Measurements from ENCODE around the gene GH2.
"Not testable (repeated sequence)": the region's sequence is repeated elsewhere in the genome, so short reads cannot be mapped to it uniquely, and the experiment has no call there.

The GH2 gene

DNA sequence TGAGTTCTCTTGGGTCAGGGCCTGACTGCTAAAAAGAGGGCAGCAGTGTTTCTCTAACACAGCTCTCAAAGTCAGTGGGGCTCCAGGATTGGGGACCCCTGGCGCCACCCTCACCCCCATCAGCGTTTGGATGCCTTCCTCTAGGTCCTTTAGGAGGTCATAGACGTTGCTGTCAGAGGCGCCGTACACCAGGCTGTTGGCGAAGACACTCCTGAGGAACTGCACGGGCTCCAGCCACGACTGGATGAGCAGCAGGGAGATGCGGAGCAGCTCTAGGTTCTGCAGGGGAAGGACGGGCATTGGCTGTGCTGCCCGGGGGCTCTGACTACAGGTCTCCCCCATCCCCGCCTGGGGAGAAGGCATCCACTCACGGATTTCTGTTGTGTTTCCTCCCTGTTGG, 35.9 kb upstream of the GH2 start:
- H3K4me3 ChIP-seq (replicated peaks in 1 of 2; ENCODE audit: low read depth in 2 of 2, low read length in 2 of 2): no peak overlapping the region
- TF ChIP-seq, protein P1, sequence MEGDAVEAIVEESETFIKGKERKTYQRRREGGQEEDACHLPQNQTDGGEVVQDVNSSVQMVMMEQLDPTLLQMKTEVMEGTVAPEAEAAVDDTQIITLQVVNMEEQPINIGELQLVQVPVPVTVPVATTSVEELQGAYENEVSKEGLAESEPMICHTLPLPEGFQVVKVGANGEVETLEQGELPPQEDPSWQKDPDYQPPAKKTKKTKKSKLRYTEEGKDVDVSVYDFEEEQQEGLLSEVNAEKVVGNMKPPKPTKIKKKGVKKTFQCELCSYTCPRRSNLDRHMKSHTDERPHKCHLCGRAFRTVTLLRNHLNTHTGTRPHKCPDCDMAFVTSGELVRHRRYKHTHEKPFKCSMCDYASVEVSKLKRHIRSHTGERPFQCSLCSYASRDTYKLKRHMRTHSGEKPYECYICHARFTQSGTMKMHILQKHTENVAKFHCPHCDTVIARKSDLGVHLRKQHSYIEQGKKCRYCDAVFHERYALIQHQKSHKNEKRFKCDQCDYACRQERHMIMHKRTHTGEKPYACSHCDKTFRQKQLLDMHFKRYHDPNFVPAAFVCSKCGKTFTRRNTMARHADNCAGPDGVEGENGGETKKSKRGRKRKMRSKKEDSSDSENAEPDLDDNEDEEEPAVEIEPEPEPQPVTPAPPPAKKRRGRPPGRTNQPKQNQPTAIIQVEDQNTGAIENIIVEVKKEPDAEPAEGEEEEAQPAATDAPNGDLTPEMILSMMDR (IDR thresholded peaks at IDR 0.05; ENCODE audit: low read depth, low read length): no peak
- DNase-seq (ENCODE audit: low read depth in 2 of 2): no peak

DNA sequence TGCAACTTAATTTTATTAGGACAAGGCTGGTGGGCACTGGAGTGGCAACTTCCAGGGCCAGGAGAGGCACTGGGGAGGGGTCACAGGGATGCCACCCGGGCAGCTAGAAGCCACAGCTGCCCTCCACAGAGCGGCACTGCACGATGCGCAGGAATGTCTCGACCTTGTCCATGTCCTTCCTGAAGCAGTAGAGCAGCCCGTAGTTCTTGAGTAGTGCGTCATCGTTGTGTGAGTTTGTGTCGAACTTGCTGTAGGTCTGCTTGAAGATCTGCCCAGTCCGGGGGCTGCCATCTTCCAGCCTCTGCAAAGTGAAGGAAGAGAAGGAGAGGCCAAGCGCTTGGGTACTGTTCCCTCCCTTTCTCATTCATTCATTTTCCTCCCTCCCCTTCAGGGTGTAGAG, 35.5 kb upstream of the GH2 start:
- not testable (repeated sequence) for DNase-seq (ENCODE audit: low read depth in 2 of 2); H3K4me3 ChIP-seq (replicated peaks in 1 of 2; ENCODE audit: low read depth in 2 of 2, low read length in 2 of 2)

DNA sequence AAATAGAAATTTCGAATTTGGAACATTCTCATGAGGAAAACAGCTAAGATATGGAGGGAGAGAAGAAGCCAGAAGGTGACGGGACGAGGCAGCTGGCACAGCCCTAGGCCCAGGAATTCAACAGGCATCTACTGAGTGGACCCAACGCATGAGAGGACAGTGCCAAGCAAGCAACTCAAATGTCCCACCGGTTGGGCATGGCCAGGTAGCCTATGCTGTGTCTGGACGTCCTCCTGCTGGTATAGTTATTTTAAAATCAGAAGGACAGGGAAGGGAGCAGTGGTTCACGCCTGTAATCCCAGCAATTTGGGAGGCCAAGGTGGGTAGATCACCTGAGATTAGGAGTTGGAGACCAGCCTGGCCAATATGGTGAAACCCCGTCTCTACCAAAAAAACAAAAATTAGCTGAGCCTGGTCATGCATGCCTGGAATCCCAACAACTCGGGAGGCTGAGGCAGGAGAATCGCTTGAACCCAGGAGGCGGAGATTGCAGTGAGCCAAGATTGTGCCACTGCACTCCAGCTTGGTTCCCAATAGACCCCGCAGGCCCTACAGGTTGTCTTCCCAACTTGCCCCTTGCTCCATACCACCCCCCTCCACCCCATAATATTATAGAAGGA, 34.9 kb upstream of the GH2 start:
- TF ChIP-seq, protein P1 (IDR thresholded peaks at IDR 0.05; ENCODE audit: low read depth, low read length): no peak
- DNase-seq (ENCODE audit: low read depth in 2 of 2): no peak
- H3K4me3 ChIP-seq (replicated peaks in 1 of 2; ENCODE audit: low read depth in 2 of 2, low read length in 2 of 2): no peak overlapping the region

DNA sequence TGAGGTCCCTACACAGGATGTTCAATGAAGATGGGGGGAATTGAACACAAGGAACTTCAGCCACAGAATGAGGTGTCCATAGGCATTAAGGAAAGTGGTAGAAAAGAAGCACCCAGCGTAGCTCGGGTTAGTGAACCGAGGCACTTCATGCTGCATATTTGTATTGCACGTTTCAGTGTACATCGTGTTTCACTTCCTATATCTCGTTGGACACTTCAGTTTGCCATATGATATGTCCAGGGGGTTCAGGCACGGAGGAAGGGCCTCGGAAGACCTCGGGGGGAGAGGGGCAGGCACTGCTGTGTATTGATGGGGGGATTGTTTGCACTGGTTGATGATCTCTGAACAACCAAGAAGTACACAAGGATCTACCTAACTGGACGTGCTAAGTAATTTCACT, 34.0 kb upstream of the GH2 start:
- DNase-seq (ENCODE audit: low read depth in 2 of 2); H3K4me3 ChIP-seq (replicated peaks in 1 of 2; ENCODE audit: low read depth in 2 of 2, low read length in 2 of 2): not testable (repeated sequence)

DNA sequence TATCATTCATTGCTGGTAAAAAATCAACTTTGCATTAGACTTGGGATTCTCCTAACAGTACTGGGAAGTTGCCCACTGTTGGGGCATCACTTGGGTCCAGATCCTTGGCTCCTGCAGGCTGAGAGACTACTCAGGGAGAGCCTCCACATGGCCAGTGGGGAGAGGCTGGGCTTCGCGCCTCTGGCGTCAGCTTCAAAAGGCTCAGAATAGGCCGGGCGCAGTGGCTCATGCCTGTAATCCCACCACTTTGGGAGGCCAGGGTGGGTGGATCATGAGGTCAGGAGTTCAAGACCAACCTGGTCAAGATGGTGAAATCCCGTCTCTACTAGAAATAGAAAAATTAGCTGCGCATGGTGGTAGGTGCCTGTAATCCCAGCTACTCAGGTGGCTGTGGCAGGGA, 32.7 kb upstream of the GH2 start:
- no peak overlapping the region for H3K4me3 ChIP-seq (replicated peaks in 1 of 2; ENCODE audit: low read depth in 2 of 2, low read length in 2 of 2)
- DNase-seq (ENCODE audit: low read depth in 2 of 2): no peak
- TF ChIP-seq, protein P1 (IDR thresholded peaks at IDR 0.05; ENCODE audit: low read depth, low read length): no peak

DNA sequence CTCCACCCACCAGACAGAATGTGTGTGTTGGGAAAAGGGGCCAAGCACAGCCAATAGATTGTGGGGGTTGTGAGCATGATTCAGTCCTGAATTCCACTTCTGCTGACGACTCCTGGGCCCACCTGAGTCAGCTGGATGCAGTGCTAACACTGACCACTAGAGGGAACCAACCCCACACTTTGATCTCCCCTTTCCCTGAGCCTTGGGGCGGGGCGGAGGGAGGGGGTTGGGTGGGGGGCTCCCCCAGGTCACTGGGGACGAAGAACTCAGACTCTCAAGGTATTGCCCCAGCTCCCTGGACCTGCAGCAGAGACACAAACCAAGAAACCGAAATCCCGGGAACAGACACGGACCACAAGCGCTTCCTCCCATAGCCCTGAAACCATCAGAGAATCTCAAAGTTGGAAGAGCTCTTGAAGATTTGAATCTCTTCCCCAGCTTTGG, 29.9 kb upstream of the GH2 start:
- no peak overlapping the region for H3K4me3 ChIP-seq (replicated peaks in 1 of 2; ENCODE audit: low read depth in 2 of 2, low read length in 2 of 2)
- TF ChIP-seq, protein P1 (IDR thresholded peaks at IDR 0.05; ENCODE audit: low read depth, low read length): peak; percentile 66
- DNase-seq (ENCODE audit: low read depth in 2 of 2): peak; percentile 19 to 44

DNA sequence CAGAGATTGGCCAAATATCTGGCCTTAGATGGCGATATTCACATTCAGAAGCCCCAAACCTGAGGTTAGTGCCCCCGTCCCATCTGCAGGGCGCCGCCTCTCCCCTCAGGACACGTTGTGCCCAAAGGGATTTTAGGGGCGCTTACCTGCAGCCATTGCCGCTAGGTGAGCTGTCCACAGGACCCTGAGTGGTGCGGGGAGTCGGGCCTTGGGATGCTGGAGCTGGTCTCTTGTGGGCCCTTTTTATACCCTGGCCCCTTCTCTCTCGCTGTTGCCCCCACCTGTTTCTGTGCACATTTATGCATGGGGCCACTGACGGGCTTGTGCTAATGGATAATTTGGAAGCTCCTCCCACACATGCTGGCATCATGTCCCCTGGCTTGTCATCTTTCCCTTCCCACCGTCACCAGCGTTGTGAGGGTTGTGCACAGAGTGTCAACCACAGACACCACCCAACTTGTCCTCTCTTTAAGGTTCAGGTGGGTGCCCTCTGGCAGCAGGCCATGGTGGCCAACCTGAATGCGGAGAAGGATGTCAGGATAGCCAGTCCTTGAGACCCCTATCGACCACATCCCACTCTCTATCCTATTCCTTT, 29.4 kb upstream of the GH2 start, which contains the start of gene CSHL1:
Gene CSHL1, minus strand, starts transcription at position 218 of the 595 bp plus-strand sequence. Its CDS starts 62 bp downstream, at position 156.
- TF ChIP-seq, protein P1 (IDR thresholded peaks at IDR 0.05; ENCODE audit: low read depth, low read length): no peak
- no peak for DNase-seq (ENCODE audit: low read depth in 2 of 2)
- no peak within 1 kb of the TSS for H3K4me3 ChIP-seq (replicated peaks in 1 of 2; ENCODE audit: low read depth in 2 of 2, low read length in 2 of 2)

DNA sequence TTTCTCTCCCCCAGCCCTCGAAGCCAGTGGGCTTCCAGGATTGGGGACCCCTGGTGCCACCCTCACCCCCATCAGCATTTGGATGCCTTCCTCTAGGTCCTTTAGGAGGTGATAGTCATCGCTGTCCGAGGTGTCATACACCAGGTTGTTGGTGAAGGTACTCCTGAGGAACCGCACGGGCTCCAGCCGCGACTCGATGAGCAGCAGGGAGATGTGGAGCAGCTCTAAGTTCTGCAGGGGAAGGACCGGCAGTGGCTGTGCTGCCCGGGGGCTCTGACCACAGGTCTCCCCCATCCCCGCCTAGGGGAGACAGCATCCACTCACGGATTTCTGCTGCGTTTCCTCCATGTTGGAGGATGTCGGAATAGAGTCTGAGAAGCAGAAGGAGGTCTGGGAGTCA, 28.4 kb upstream of the GH2 start:
- TF ChIP-seq, protein P1 (IDR thresholded peaks at IDR 0.05; ENCODE audit: low read depth, low read length): no peak
- no peak overlapping the region for H3K4me3 ChIP-seq (replicated peaks in 1 of 2; ENCODE audit: low read depth in 2 of 2, low read length in 2 of 2)
- no peak for DNase-seq (ENCODE audit: low read depth in 2 of 2)

DNA sequence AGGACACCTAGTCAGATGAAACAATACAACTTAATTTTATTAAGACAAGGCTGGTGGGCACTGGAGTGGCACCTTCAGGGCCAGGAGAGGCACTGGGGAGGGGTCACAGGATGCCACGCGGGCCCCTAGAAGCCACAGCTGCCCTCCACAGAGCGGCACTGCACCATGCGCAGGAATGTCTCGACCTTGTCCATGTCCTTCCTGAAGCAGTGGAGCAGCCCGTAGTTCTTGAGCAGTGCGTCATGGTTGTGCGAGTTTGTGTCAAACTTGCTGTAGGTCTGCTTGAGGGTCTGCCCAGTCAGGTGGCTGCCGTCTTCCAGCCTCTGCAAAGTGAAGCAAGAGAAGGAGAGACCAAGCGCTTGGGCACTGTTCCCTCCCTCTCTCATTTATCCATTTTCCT, 27.8 kb upstream of the GH2 start:
- DNase-seq (ENCODE audit: low read depth in 2 of 2); H3K4me3 ChIP-seq (replicated peaks in 1 of 2; ENCODE audit: low read depth in 2 of 2, low read length in 2 of 2): not testable (repeated sequence)

DNA sequence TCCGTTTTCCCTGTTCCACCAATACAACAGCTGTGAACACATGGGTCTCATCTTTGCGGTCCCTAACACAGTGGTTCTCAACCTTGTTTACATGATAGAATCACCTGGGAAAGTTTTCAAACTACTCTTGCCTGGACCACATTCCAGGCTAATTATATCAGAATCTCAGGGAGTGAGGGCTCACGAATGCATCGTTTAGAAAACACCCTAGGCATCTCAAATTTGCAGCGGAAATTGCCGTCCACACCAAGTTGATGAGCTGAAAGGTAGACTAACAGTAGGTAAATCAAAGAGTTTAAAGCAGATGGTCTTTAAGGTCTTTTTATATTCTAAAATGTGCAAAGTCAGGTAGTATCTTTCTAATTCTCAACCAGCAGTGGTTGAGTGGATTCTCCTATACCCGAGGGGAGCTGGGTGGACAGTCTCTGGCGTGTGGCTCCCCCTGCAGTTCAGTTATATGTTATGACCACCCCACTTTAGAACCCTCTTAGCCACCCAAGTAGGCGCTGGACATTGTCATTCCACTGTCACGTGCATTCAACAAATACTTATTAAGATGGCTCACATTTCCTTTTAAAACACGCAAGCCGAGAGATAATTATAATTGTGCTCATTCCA, 25.5 kb upstream of the GH2 start:
- H3K4me3 ChIP-seq (replicated peaks in 1 of 2; ENCODE audit: low read depth in 2 of 2, low read length in 2 of 2): not testable (repeated sequence)
- DNase-seq (ENCODE audit: low read depth in 2 of 2): peak; percentile 22 to 31

DNA sequence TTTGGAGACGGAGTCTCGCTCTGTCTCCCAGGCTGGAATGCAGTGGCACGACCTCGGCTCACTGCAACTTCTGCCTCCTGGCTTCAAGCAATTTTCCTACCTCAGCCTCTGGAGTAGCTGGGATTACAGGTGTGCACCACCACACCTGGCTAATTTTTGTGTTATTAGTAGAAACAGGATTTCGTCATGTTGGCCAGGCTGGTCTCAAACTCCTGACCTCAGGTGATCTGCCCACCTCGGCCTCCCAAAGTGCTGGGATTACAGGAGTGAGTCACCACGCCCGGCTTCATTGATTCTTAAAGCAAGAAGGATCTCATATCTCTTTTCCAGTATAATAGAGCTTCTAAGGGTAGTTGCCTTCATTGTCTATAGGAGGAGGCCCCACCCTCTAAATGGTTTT, 23.1 kb upstream of the GH2 start:
- not testable (repeated sequence) for H3K4me3 ChIP-seq (replicated peaks in 1 of 2; ENCODE audit: low read depth in 2 of 2, low read length in 2 of 2); DNase-seq (ENCODE audit: low read depth in 2 of 2)
